ENCODE results near the gene CCDC188.

GRCh38 chr22:20137113-20137512, 13.7 kb downstream of the CCDC188 start:
- no peak for TF ChIP-seq SMARCC2 (IDR thresholded peaks at IDR 0.05; ENCODE audit: low read depth)
- no peak for TF ChIP-seq FOXK2 (conservative IDR thresholded peaks at IDR 0.05 in 1 of 2, IDR thresholded peaks at IDR 0.05 in 1 of 2; ENCODE audit: low read depth in 2 of 2)
- no peak for TF ChIP-seq FUS (optimal IDR thresholded peaks at IDR 0.05; ENCODE audit: low read depth, low read length)
- no peak for TF ChIP-seq GATAD2A (IDR thresholded peaks at IDR 0.05)
- TF ChIP-seq GTF2A2 (tag; IDR thresholded peaks at IDR 0.05): no peak
- TF ChIP-seq ARID2 (IDR thresholded peaks at IDR 0.05): no peak
- TF ChIP-seq NKRF (IDR thresholded peaks at IDR 0.05; ENCODE audit: borderline replicate concordance): no peak
- no peak for TF ChIP-seq USF2 (CRISPR knock-in tag; IDR thresholded peaks at IDR 0.05)
- TF ChIP-seq CREBBP (IDR thresholded peaks at IDR 0.05; ENCODE audit: low read depth, low read length): no peak
- TF ChIP-seq RBM22 (IDR thresholded peaks at IDR 0.05; ENCODE audit: low read depth, low read length, poor library complexity, severe bottlenecking): no peak
- TF ChIP-seq MTA3 (IDR thresholded peaks at IDR 0.05; ENCODE audit: borderline replicate concordance): no peak
- TF ChIP-seq PHB2 (IDR thresholded peaks at IDR 0.05; ENCODE audit: low read depth): no peak
- TF ChIP-seq HDGF (IDR thresholded peaks at IDR 0.05): no peak
